C4-2B (cell line): ENCODE results near the gene AHI1.

ENCODE experiments used
- ZFX ChIP-seq: fragments of 450-650 bp; IDR thresholded peaks from 2 replicates; pipeline ENCODE4 v1.6.1; 2017
- TF ChIP-seq, protein P1 (sequence below): fragments of 450-650 bp; conservative IDR thresholded peaks from 2 replicates; pipeline ENCODE4 v1.5.1; 2017; ENCODE audit warnings: mild to moderate bottlenecking

DNA sequence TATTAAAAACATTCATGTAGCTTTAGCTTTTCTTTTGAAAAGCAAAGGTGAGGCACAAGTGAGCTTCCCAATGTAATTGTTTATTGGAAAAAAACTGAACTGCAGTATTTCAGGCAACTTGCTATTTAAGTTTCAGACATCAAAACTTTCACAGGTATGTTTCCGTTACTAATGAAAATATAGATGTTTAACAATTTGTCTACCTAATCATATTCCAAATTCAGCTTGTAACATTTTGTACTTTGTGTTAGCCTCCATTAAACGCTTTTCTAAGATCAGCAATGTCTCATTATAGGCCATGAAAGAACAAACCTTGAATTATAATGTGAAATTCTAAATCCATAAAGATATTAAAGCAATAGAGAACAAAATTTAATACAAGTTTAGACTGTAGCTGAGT, 69.5 kb downstream of the AHI1 start:
- TF ChIP-seq, protein P1, sequence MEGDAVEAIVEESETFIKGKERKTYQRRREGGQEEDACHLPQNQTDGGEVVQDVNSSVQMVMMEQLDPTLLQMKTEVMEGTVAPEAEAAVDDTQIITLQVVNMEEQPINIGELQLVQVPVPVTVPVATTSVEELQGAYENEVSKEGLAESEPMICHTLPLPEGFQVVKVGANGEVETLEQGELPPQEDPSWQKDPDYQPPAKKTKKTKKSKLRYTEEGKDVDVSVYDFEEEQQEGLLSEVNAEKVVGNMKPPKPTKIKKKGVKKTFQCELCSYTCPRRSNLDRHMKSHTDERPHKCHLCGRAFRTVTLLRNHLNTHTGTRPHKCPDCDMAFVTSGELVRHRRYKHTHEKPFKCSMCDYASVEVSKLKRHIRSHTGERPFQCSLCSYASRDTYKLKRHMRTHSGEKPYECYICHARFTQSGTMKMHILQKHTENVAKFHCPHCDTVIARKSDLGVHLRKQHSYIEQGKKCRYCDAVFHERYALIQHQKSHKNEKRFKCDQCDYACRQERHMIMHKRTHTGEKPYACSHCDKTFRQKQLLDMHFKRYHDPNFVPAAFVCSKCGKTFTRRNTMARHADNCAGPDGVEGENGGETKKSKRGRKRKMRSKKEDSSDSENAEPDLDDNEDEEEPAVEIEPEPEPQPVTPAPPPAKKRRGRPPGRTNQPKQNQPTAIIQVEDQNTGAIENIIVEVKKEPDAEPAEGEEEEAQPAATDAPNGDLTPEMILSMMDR: no peak
- TF ChIP-seq ZFX: no peak
